Fibroblast of upper back skin (primary cell): Measurements from ENCODE around the gene RAB4B.
"Not testable (repeated sequence)": the region's sequence is repeated elsewhere in the genome, so short reads cannot be mapped to it uniquely, and the experiment has no call there.

ENCODE experiments used
- DNase-seq: peaks from one replicate; pipeline ENCODE4 v3.0.0-alpha.2; 2013

The RAB4B gene

GRCh38 chr19:40777937-40778705, at the start of gene RAB4B:
RAB4B (plus strand) TSS chr19:40778247; CDS start chr19:40778376, 129 bp downstream.
- DNase-seq, result peak; percentile 100

GRCh38 chr19:40730065-40730464, 48.0 kb upstream of the RAB4B start:
- not testable (repeated sequence) for DNase-seq

- DNase-seq, result not testable (repeated sequence)
These were observed 45.7 kb upstream of the RAB4B start for GRCh38 chr19:40732304-40732703.

- no peak for DNase-seq
These were observed 44.9 kb upstream of the RAB4B start for GRCh38 chr19:40733149-40733548.

- no peak for DNase-seq
These were observed 42.9 kb upstream of the RAB4B start for GRCh38 chr19:40735013-40735771.

GRCh38 chr19:40736661-40737060, 41.4 kb upstream of the RAB4B start:
- no peak for DNase-seq

- no peak for DNase-seq
These were observed 40.9 kb upstream of the RAB4B start for GRCh38 chr19:40737102-40737644.

GRCh38 chr19:40739030-40739839, 38.8 kb upstream of the RAB4B start:
- no peak for DNase-seq

GRCh38 chr19:40739871-40740703, 38.0 kb upstream of the RAB4B start:
- DNase-seq, result no peak

GRCh38 chr19:40740747-40741146, 37.3 kb upstream of the RAB4B start:
- no peak for DNase-seq

- no peak for DNase-seq
These were observed 36.3 kb upstream of the RAB4B start for GRCh38 chr19:40741527-40742390.

GRCh38 chr19:40742477-40742876, 35.6 kb upstream of the RAB4B start:
- no peak for DNase-seq

- no peak for DNase-seq
These were observed 35.2 kb upstream of the RAB4B start for GRCh38 chr19:40742886-40743285.

- no peak for DNase-seq
These were observed 34.1 kb upstream of the RAB4B start for GRCh38 chr19:40743926-40744325.

GRCh38 chr19:40744554-40745401, 33.3 kb upstream of the RAB4B start:
- peak; percentile 10 for DNase-seq

- DNase-seq, result peak; percentile 69
These were observed 32.7 kb upstream of the RAB4B start for GRCh38 chr19:40745402-40745780.

- DNase-seq, result no peak
These were observed 30.5 kb upstream of the RAB4B start for GRCh38 chr19:40747536-40747935.

- peak; percentile 100 for DNase-seq
These were observed 27.8 kb upstream of the RAB4B start, which contains the start of gene ACTMAP for GRCh38 chr19:40750058-40750873. ACTMAP (minus strand) TSS chr19:40750477; CDS start chr19:40749803, 674 bp downstream.
